H1 (cell line): ENCODE data around the gene COX10. TPM values are rescaled to one million over a fixed set of nuclear protein-coding genes. Genes with fewer than 3 reads are reported as not detected.

ENCODE experiments used
- CHD2 ChIP-seq: IDR thresholded peaks from 2 replicates; pipeline ENCODE4 v1.6.1; 2012; ENCODE audit warnings: low read length, improper control_type of control experiment
- CREB1 ChIP-seq: IDR thresholded peaks from 2 replicates; pipeline ENCODE4 v1.6.1; 2012; ENCODE audit warnings: inconsistent platforms
- JUND ChIP-seq: IDR thresholded peaks from 2 replicates; pipeline ENCODE4 v1.6.1; 2011; ENCODE audit warnings: mild to moderate bottlenecking, improper control_type of control experiment, low read length
- NANOG ChIP-seq: IDR thresholded peaks from 2 replicates; pipeline ENCODE4 v1.6.1; 2011; ENCODE audit warnings: low read length, low read depth, mild to moderate bottlenecking, inconsistent platforms; ENCODE audit not compliant: insufficient read depth, poor library complexity, severe bottlenecking
- SIRT6 ChIP-seq: IDR thresholded peaks from one replicate; pipeline ENCODE4 v1.7.1; 2012; ENCODE audit warnings: low read length, inconsistent platforms
- SUZ12 ChIP-seq: fragments of 200-600 bp; sonication (generic); IDR thresholded peaks from 2 replicates; pipeline ENCODE4 v1.6.1; 2012; ENCODE audit warnings: mild to moderate bottlenecking, inconsistent platforms, low read length, moderate library complexity, mixed read lengths
- polyA plus RNA-seq, 7 experiments: library from polyadenylated mRNA; depleted of rRNA in 3 of 7; stranded (reverse) in 5 of 7; unstranded in 2 of 7; fragments of >200 nt in 5 of 7; fragments of 200-250 nt in 2 of 7; gene quantifications; 1 replicate in 5 of 7; 2 replicates in 1 of 7; 4 replicates in 1 of 7; pipeline versions ENCODE4 v1.2.1 to v1.2.3, GENCODE V29; 2011 to 2013; ENCODE audit warnings: missing spikeins in 2 of 7, mixed read lengths in 2 of 7
- total RNA-seq: library from RNA; stranded (reverse); fragmentation: NEBNext Ultra II Directional; extraction: Animal tissue kit (Norgen Biotek cat#: 25700); gene quantifications from 2 replicates; pipeline ENCODE4 v1.2.1, GENCODE V29; 2021
- TF ChIP-seq, protein P1 (sequence below): fragments of 300-600 bp; sonication (generic); IDR thresholded peaks from 2 replicates; pipeline ENCODE4 v1.7.1; 2012; ENCODE audit warnings: low read length, moderate library complexity, mild to moderate bottlenecking, inconsistent platforms; ENCODE audit not compliant: insufficient replicate concordance

The COX10 gene
- total and polyA plus RNA-seq, 2 of the 8 experiments (the other 6 are each of a cell fraction or from before 2014, with no cell fraction given) = 18.0 to 23.0 TPM

DNA sequence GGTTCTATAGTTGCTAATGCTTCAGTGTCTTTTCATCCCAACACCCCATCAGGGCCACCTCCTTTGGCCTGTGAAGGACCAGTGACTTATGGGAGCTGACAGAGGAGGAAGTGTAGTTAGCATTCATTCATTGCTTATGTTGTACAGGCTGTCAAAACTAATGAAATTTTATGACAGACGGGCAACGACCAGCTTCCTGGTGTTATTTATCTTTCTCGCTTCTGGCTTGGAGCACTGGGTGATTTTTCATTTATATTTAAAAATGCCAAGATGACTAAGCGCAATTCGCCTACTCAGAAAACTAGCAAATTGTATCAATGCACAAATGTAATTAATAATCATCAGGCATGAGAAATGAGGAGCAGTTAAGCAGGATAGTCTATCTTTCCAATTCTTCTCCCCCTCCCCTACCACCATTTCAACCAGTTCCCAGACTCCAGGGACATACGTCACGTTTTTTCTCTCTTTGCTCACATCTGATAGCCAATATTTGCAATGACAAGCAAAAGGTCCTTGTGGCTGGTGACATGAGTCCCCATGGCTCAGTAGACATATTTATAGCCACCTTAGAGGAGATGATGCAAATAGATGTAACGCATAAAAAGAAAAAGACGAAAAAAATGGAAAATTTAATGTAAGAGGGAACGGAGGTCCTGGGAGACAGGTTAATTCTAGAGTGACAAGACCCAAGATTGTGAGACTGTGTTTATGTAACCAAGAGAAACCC, 156.1 kb downstream of the COX10 start (continued):
- TF ChIP-seq, protein P1, sequence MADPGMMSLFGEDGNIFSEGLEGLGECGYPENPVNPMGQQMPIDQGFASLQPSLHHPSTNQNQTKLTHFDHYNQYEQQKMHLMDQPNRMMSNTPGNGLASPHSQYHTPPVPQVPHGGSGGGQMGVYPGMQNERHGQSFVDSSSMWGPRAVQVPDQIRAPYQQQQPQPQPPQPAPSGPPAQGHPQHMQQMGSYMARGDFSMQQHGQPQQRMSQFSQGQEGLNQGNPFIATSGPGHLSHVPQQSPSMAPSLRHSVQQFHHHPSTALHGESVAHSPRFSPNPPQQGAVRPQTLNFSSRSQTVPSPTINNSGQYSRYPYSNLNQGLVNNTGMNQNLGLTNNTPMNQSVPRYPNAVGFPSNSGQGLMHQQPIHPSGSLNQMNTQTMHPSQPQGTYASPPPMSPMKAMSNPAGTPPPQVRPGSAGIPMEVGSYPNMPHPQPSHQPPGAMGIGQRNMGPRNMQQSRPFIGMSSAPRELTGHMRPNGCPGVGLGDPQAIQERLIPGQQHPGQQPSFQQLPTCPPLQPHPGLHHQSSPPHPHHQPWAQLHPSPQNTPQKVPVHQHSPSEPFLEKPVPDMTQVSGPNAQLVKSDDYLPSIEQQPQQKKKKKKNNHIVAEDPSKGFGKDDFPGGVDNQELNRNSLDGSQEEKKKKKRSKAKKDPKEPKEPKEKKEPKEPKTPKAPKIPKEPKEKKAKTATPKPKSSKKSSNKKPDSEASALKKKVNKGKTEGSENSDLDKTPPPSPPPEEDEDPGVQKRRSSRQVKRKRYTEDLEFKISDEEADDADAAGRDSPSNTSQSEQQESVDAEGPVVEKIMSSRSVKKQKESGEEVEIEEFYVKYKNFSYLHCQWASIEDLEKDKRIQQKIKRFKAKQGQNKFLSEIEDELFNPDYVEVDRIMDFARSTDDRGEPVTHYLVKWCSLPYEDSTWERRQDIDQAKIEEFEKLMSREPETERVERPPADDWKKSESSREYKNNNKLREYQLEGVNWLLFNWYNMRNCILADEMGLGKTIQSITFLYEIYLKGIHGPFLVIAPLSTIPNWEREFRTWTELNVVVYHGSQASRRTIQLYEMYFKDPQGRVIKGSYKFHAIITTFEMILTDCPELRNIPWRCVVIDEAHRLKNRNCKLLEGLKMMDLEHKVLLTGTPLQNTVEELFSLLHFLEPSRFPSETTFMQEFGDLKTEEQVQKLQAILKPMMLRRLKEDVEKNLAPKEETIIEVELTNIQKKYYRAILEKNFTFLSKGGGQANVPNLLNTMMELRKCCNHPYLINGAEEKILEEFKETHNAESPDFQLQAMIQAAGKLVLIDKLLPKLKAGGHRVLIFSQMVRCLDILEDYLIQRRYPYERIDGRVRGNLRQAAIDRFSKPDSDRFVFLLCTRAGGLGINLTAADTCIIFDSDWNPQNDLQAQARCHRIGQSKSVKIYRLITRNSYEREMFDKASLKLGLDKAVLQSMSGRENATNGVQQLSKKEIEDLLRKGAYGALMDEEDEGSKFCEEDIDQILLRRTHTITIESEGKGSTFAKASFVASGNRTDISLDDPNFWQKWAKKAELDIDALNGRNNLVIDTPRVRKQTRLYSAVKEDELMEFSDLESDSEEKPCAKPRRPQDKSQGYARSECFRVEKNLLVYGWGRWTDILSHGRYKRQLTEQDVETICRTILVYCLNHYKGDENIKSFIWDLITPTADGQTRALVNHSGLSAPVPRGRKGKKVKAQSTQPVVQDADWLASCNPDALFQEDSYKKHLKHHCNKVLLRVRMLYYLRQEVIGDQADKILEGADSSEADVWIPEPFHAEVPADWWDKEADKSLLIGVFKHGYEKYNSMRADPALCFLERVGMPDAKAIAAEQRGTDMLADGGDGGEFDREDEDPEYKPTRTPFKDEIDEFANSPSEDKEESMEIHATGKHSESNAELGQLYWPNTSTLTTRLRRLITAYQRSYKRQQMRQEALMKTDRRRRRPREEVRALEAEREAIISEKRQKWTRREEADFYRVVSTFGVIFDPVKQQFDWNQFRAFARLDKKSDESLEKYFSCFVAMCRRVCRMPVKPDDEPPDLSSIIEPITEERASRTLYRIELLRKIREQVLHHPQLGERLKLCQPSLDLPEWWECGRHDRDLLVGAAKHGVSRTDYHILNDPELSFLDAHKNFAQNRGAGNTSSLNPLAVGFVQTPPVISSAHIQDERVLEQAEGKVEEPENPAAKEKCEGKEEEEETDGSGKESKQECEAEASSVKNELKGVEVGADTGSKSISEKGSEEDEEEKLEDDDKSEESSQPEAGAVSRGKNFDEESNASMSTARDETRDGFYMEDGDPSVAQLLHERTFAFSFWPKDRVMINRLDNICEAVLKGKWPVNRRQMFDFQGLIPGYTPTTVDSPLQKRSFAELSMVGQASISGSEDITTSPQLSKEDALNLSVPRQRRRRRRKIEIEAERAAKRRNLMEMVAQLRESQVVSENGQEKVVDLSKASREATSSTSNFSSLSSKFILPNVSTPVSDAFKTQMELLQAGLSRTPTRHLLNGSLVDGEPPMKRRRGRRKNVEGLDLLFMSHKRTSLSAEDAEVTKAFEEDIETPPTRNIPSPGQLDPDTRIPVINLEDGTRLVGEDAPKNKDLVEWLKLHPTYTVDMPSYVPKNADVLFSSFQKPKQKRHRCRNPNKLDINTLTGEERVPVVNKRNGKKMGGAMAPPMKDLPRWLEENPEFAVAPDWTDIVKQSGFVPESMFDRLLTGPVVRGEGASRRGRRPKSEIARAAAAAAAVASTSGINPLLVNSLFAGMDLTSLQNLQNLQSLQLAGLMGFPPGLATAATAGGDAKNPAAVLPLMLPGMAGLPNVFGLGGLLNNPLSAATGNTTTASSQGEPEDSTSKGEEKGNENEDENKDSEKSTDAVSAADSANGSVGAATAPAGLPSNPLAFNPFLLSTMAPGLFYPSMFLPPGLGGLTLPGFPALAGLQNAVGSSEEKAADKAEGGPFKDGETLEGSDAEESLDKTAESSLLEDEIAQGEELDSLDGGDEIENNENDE = no peak
- TF ChIP-seq SIRT6 (no peak), CHD2 (no peak), CREB1 (no peak), NANOG (no peak), JUND (no peak), SUZ12 (no peak)
